GM13976 (cell line): Measurements from ENCODE around the gene ZDHHC9.

Source experiments
- DNase-seq: peaks from one replicate; pipeline ENCODE4 v3.0.0; 2012; ENCODE audit warnings: low spot score
- CTCF ChIP-seq: IDR thresholded peaks from 2 replicates; pipeline ENCODE4 v1.5.1; 2012; ENCODE audit warnings: borderline replicate concordance, mild to moderate bottlenecking; ENCODE audit not compliant: insufficient read depth; ENCODE audit errors: extremely low read depth, missing control alignments, control extremely low read depth
- in situ Hi-C: fragments of 300-500 bp; cut with MboI; formaldehyde crosslinking; loops from one replicate; pipeline ENCODE4 v1.12.0; 2022; ENCODE audit warnings: low sequenced_read_pairs, mixed read lengths, inconsistent platforms; ENCODE audit not compliant: unreplicated experiment

Gene ZDHHC9

GRCh38 chrX:129846716-129847115 is 3.0 kb upstream of the ZDHHC9 start:
- in situ Hi-C loops: no loop called here
- no peak for DNase-seq
- no peak for TF ChIP-seq CTCF

GRCh38 chrX:129845616-129846190 is 2.0 kb upstream of the ZDHHC9 start:
- in situ Hi-C loops: no loop called here
- no peak for DNase-seq
- TF ChIP-seq CTCF: no peak

- DNase-seq: no peak
- TF ChIP-seq CTCF: no peak
- in situ Hi-C loops: no loop called here
These were observed 552 bp downstream of the ZDHHC9 start for GRCh38 chrX:129843209-129843458.

GRCh38 chrX:129842510-129843208 is 1.0 kb downstream of the ZDHHC9 start:
- no peak for TF ChIP-seq CTCF
- in situ Hi-C loops: no loop called here
- no peak for DNase-seq

- DNase-seq: no peak
- no peak for TF ChIP-seq CTCF
- in situ Hi-C loops: no loop called here
These were observed 3.3 kb downstream of the ZDHHC9 start for GRCh38 chrX:129840344-129840743.

- DNase-seq: no peak
These were observed 6.9 kb downstream of the ZDHHC9 start for GRCh38 chrX:129836827-129837226.

More at GRCh38 chrX:129836827-129837226, 6.9 kb downstream of the ZDHHC9 start:
- TF ChIP-seq CTCF: no peak
- in situ Hi-C loops: no loop called here
